GM12864 (cell line): ENCODE measurements around the gene CD320.
"Not testable (repeated sequence)": the region's sequence is repeated elsewhere in the genome, so short reads cannot be mapped to it uniquely, and the experiment has no call there.

ENCODE experiments used
- DNase-seq: peaks from one replicate; pipeline ENCODE4 v3.0.0-alpha.2; 2011; ENCODE audit warnings: low read depth
- H3K4me3 ChIP-seq: 2 replicates; pipeline ENCODE4 v1.5.1; 2011; ENCODE audit warnings: mild to moderate bottlenecking, low read depth, low read length, control low read depth
- TF ChIP-seq, protein P1 (sequence below): IDR thresholded peaks from 2 replicates; pipeline ENCODE4 v1.5.1; 2011; ENCODE audit warnings: low read depth, mild to moderate bottlenecking, moderate library complexity, low read length, control low read depth, inconsistent platforms; ENCODE audit errors: missing control alignments

CD320 gene

DNA sequence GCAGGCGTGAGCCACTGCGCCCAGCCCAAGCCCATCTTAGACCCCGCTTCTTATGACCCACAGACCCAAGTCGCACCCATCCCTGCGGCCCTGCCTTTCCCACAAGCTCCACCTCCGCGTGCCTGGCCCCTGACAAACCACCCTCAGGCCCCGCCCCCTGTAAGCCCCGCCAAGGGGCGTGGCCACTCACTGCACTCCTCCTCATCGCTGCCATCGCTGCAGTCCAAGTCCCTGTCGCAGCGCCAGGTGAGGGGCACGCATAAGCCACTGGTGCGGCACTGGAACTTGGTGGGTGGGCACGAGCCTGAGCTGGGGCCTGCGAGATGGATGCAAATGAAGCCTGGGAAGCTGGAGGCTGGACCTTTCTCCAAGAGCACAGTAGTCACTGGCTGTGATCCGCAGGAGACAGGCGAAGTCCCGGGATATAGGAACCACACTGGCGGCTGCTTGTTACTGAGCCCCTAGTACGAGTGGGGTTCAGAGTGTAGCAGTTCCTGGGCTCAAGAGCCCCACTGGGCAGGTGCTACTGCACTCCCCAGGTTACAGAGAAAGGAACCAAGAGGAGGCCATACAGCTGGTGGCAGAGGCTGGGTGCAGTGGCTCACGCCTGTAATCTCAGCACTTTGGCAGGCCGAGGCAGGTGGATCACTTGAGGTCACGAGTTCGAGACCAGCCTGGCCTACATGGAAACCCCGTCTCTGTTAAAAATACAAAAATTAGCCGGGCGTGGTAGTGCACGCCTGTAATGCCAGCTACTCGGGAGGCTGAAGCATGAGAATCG, 3.1 kb downstream of the CD320 start:
- no peak overlapping the region for H3K4me3 ChIP-seq
- TF ChIP-seq, protein P1, sequence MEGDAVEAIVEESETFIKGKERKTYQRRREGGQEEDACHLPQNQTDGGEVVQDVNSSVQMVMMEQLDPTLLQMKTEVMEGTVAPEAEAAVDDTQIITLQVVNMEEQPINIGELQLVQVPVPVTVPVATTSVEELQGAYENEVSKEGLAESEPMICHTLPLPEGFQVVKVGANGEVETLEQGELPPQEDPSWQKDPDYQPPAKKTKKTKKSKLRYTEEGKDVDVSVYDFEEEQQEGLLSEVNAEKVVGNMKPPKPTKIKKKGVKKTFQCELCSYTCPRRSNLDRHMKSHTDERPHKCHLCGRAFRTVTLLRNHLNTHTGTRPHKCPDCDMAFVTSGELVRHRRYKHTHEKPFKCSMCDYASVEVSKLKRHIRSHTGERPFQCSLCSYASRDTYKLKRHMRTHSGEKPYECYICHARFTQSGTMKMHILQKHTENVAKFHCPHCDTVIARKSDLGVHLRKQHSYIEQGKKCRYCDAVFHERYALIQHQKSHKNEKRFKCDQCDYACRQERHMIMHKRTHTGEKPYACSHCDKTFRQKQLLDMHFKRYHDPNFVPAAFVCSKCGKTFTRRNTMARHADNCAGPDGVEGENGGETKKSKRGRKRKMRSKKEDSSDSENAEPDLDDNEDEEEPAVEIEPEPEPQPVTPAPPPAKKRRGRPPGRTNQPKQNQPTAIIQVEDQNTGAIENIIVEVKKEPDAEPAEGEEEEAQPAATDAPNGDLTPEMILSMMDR = no peak
- DNase-seq = no peak

- TF ChIP-seq, protein P1 = no peak
- no peak for DNase-seq
- no peak overlapping the region for H3K4me3 ChIP-seq
These were observed 5.4 kb downstream of the CD320 start for GRCh38 chr19:8302734-8303133.

GRCh38 chr19:8302357-8302691, 5.8 kb downstream of the CD320 start:
- no peak for DNase-seq
- TF ChIP-seq, protein P1 = no peak
- H3K4me3 ChIP-seq = no peak overlapping the region

DNA sequence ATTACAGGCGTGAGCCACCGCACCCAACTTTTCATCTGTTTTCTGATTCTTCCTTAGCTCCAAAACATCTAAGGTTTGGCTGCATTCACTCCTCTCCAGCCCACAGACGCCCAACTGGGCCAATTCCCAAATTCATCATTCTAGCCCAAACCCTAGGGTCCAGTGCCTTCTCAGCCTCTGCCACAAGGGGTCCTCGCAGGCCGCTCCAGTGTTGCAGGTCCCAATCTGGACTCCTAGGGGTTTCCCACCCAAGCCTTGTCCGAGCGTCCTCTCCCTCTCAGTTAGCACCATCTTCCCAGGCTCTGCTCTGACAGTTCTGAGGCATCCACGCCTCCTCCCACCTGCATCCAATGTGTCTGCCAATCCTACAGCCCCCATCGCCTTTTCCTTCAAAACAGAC, 16.8 kb downstream of the CD320 start:
- not testable (repeated sequence) for DNase-seq, H3K4me3 ChIP-seq

GRCh38 chr19:8276508-8276907, 31.6 kb downstream of the CD320 start:
- not testable (repeated sequence) for DNase-seq, H3K4me3 ChIP-seq

DNA sequence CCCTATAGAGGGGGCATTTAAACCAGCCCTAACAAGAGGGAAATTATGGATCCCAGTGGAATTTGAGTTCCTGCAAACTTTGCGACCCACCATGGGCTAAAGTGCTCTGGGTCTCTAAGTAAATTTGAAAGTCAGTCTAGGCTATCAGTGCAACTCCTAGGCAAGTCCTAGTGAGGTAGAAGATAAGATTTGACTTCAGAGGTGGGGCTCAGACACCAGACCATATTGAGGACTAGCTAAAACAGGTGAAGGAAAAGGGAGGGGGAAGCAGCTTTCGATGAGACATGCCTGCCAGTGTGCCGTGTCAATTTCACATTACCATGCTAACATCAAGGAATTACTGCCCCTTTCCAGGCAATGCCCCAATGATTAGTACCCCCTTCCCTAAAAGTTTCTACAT, 38.4 kb downstream of the CD320 start:
- no peak for DNase-seq
- H3K4me3 ChIP-seq = no peak overlapping the region
- TF ChIP-seq, protein P1 = no peak

DNA sequence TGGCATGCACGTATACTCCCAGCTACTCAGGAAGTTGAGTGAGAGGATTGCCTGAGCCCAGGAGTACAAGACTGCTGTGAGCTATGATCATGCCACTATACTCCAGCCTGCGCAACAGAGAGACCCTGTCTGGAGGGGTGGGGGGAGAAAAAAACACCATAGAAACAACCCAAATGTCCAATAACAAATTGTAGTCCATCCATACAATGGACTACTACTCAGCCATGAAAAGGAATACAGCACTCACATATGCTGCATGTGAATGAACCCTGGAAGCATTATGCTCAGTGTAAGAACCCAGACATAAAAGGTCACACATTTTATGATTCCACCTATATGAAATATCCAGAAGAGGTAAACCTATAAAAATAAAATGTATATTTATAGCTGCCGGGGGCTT, 42.3 kb downstream of the CD320 start:
- TF ChIP-seq, protein P1 = no peak
- no peak for DNase-seq
- no peak overlapping the region for H3K4me3 ChIP-seq

DNA sequence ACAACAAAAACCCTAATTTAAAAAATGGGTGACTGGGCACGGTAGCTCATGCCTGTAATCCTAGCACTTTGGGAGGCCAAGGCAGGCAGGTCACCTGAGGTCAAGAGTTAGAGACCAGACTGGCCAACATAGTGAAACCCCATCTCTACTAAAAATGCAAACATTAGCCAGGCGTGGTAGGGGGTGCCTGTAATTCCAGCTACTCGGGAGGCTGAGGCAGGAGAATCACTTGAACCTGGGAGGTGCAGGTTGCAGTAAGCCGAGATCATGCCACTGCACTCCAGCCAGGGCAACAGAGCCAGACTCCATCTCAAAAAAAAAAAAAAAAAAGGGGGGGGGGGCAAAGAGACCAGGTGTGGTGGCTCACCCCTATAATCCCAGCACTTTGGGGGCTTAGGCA, 43.9 kb downstream of the CD320 start:
- not testable (repeated sequence) for DNase-seq

GRCh38 chr19:8262431-8262830, 45.7 kb downstream of the CD320 start:
- DNase-seq = no peak
- H3K4me3 ChIP-seq = no peak overlapping the region
- TF ChIP-seq, protein P1 = no peak

More for the DNA sequence above, 43.9 kb downstream of the CD320 start:
- not testable (repeated sequence) for H3K4me3 ChIP-seq
